Mesenchymal stem cell (in vitro differentiated cells and primary cell): ENCODE measurements around the gene LLGL2.

ENCODE experiments used
- DNase-seq: peaks from one replicate; pipeline ENCODE4 v3.0.0-alpha.2; 2013
- H2AFZ ChIP-seq: one replicate; pipeline ENCODE4 v1.6.1; 2013; ENCODE audit warnings: low read depth, mild to moderate bottlenecking, control low read depth, inconsistent platforms, low read length, moderate library complexity
- H2AK5ac ChIP-seq: 2 replicates; pipeline ENCODE4 v1.6.1; 2013; ENCODE audit warnings: low read length, moderate library complexity, mild to moderate bottlenecking, inconsistent platforms; ENCODE audit not compliant: severe bottlenecking
- H2BK120ac ChIP-seq: one replicate; pipeline ENCODE4 v1.6.1; 2013; ENCODE audit warnings: low read depth, mild to moderate bottlenecking, inconsistent platforms, low read length, moderate library complexity
- H2BK12ac ChIP-seq, 2 experiments: one replicate each; pipeline ENCODE4 v1.6.1; 2013; ENCODE audit warnings: inconsistent platforms in 2 of 2, low read length in 2 of 2, mild to moderate bottlenecking in 2 of 2, moderate library complexity in 2 of 2, control low read depth in 1 of 2
- H2BK15ac ChIP-seq: one replicate; pipeline ENCODE4 v1.6.1; 2013; ENCODE audit warnings: mild to moderate bottlenecking, low read depth, inconsistent platforms; ENCODE audit not compliant: poor library complexity, severe bottlenecking
- H2BK5ac ChIP-seq: 2 replicates; pipeline ENCODE4 v1.6.1; 2013; ENCODE audit warnings: low read depth, mild to moderate bottlenecking, low read length, control low read depth, inconsistent platforms; ENCODE audit not compliant: poor library complexity, severe bottlenecking
- H3K14ac ChIP-seq, 2 experiments: one replicate each; pipeline ENCODE4 v1.6.1; 2013; ENCODE audit warnings: inconsistent platforms in 2 of 2, low read length in 2 of 2, control low read depth in 1 of 2, mild to moderate bottlenecking in 1 of 2, moderate library complexity in 1 of 2
- H3K18ac ChIP-seq, 2 experiments: one replicate each; pipeline ENCODE4 v1.6.1; 2013; ENCODE audit warnings: inconsistent platforms in 2 of 2, low read length in 2 of 2, control low read depth in 1 of 2, low read depth in 1 of 2, mild to moderate bottlenecking in 1 of 2
- H3K23ac ChIP-seq, 2 experiments: one replicate each; pipeline ENCODE4 v1.6.1; 2013; ENCODE audit warnings: inconsistent platforms in 2 of 2, low read length in 2 of 2, mild to moderate bottlenecking in 2 of 2, moderate library complexity in 2 of 2, control low read depth in 1 of 2
- H3K27ac ChIP-seq: 2 replicates; pipeline ENCODE4 v1.5.1; 2013; ENCODE audit warnings: mild to moderate bottlenecking, moderate library complexity, low read length, control low read depth, inconsistent platforms; ENCODE audit not compliant: poor library complexity, severe bottlenecking
- H3K27me3 ChIP-seq, 2 experiments: 2 replicates each; pipeline versions ENCODE4 v1.6.1 to v1.7.0; 2013; ENCODE audit warnings: low read length in 2 of 2, mild to moderate bottlenecking in 2 of 2, moderate library complexity in 2 of 2, control low read depth in 1 of 2, inconsistent platforms in 1 of 2; ENCODE audit not compliant: control insufficient read depth in 1 of 2, insufficient read depth in 1 of 2
- H3K36me3 ChIP-seq, 2 experiments: 2 replicates each; pipeline versions ENCODE4 v1.6.1 to v1.7.0; 2013; ENCODE audit warnings: low read length in 2 of 2, control low read depth in 1 of 2, inconsistent platforms in 1 of 2, low read depth in 1 of 2, mild to moderate bottlenecking in 1 of 2; ENCODE audit not compliant: insufficient read depth in 2 of 2, control insufficient read depth in 1 of 2
- H3K4ac ChIP-seq, 2 experiments: one replicate each; pipeline ENCODE4 v1.6.1; 2013; ENCODE audit warnings: inconsistent platforms in 2 of 2, low read length in 2 of 2, mild to moderate bottlenecking in 2 of 2, moderate library complexity in 2 of 2, control low read depth in 1 of 2, low read depth in 1 of 2
- H3K4me1 ChIP-seq: 2 replicates; pipeline ENCODE4 v1.6.1; 2013; ENCODE audit warnings: low read depth, low read length, control low read depth; ENCODE audit not compliant: control insufficient read depth, insufficient read depth
- H3K4me2 ChIP-seq: 2 replicates; pipeline ENCODE4 v1.6.1; 2013; ENCODE audit warnings: low read length, mild to moderate bottlenecking, inconsistent platforms; ENCODE audit not compliant: poor library complexity, severe bottlenecking
- H3K4me3 ChIP-seq, 2 experiments: 2 replicates each; pipeline versions ENCODE4 v1.5.1 to v1.7.0; 2013; ENCODE audit warnings: low read length in 2 of 2, mild to moderate bottlenecking in 2 of 2, control low read depth in 1 of 2, low read depth in 1 of 2; ENCODE audit not compliant: insufficient read depth in 1 of 2
- H3K79me1 ChIP-seq: replicated peaks from 2 replicates; pipeline ENCODE4 v1.6.1; 2013; ENCODE audit warnings: mild to moderate bottlenecking, control low read depth, low read length, inconsistent platforms; ENCODE audit not compliant: poor library complexity, severe bottlenecking
- H3K9ac ChIP-seq: 2 replicates; pipeline ENCODE4 v1.7.0; 2013; ENCODE audit warnings: mild to moderate bottlenecking, low read length, moderate library complexity
- H3K9me3 ChIP-seq: 2 replicates; pipeline ENCODE4 v1.7.0; 2013; ENCODE audit warnings: mild to moderate bottlenecking, low read length; ENCODE audit not compliant: control insufficient read depth
- H4K8ac ChIP-seq: one replicate; pipeline ENCODE4 v1.6.1; 2013; ENCODE audit warnings: inconsistent platforms, mild to moderate bottlenecking, low read length, moderate library complexity
- H4K91ac ChIP-seq: one replicate; pipeline ENCODE4 v1.6.1; 2013; ENCODE audit warnings: mild to moderate bottlenecking, low read length, inconsistent platforms
- WGBS: methylation state at CpG from one replicate; pipeline ENCODE4 v1.1.7; 2013; ENCODE audit warnings: mixed read lengths; 5-methylcytosine and 5-hydroxymethylcytosine counted together

The LLGL2 gene

DNA sequence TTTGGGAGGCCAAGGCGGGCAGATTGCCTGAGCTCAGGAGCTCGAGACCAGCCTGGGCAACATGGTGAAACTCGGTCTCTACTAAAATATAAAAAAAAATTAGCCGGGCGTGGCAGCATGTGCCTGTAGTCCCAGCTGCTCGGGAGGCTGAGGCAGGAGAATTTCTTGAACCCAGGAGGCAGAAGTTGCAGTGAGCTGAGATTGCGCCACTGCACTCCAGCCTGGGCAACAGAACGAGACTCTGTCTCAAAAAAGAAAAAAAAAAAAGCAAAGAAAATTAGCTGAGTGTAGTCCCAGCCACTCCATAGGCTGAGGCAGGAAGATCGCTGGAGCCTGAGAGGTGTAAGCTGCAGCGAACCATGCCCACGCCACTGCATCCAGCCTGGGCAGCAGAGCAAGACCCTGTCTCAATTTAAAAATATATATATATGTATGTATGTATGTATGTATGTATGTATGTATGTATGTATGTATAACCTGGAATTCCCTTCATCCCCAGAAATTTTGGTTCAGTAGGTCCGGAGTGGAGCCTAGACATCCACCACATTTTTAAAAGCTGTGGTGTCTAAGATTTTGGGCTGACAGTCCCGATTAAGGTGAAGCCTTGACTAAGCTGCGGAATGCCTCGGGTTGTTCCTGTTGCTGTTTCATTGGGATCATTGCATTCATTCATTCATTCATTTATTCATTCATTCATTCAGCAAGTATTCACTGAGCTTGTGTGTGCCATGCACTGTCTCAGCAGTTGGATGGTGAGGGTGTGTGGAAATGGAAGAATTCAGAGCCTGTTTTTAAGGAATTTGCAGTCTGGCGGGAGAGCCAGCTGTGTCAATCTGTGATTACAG, 43.2 kb upstream of the LLGL2 start:
- no peak overlapping the region for H4K91ac ChIP-seq
- no peak overlapping the region for H3K18ac ChIP-seq
- peaks cover 17% of the 10 kb centered on the region for H3K4me1 ChIP-seq
- peaks cover 52% of the 10 kb centered on the region for H3K79me1 ChIP-seq
- no peak overlapping the region for H3K4me2 ChIP-seq
- H2AK5ac ChIP-seq, result no peak overlapping the region
- H3K27me3 ChIP-seq, result no peaks in the 10 kb centered on the region
- H4K8ac ChIP-seq, result no peak overlapping the region
- H3K9me3 ChIP-seq, result no peaks in the 10 kb centered on the region
- no peak overlapping the region for H2BK5ac ChIP-seq
- H3K4me3 ChIP-seq, result no peak overlapping the region
- DNase-seq, result no peak
- H2BK15ac ChIP-seq, result no peak overlapping the region
- H2BK12ac ChIP-seq, result no peak overlapping the region
- no peak overlapping the region for H2BK120ac ChIP-seq
- no peak overlapping the region for H3K4ac ChIP-seq
- peaks cover 4 to 39% of the 10 kb centered on the region in 2 experiments for H3K36me3 ChIP-seq
- H3K9ac ChIP-seq, result no peak overlapping the region
- 93% methylated on average over 13 of the region's 16 CpGs for WGBS
- no peak overlapping the region for H3K23ac ChIP-seq
- H3K27ac ChIP-seq, result no peak overlapping the region
- no peak overlapping the region for H2AFZ ChIP-seq
- H3K14ac ChIP-seq, result no peak overlapping the region

DNA sequence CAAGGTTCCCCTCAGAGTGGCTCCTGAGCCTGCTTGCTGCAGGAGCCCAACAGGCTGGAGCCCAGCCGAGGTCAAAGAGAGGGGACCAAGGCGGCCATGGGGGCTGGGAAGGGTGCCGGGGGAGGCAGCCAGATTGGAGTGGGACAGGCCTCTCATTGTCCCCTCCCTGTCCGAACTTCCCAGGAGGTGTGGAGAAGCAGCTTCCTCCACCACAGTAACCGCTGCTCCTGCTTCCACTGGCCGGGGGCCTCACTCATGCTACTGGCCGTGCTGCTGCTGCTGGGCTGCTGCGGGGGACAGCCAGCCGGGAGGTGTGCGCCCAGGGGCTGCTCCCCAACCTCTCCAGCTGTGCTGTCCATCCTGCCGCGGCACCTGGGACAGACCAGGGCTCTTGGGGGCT, 39.8 kb upstream of the LLGL2 start:
- no peak overlapping the region for H2AFZ ChIP-seq
- H3K23ac ChIP-seq, result no peak overlapping the region
- H3K79me1 ChIP-seq, result peaks cover 38% of the 10 kb centered on the region
- no peak overlapping the region for H2BK15ac ChIP-seq
- no peak overlapping the region for H3K18ac ChIP-seq
- 94% methylated on average over 12 of the region's 12 CpGs for WGBS
- H3K9ac ChIP-seq, result no peak overlapping the region
- no peak overlapping the region for H4K91ac ChIP-seq
- no peak overlapping the region for H3K14ac ChIP-seq
- no peak overlapping the region for H3K4me3 ChIP-seq
- H3K4me2 ChIP-seq, result no peak overlapping the region
- no peak overlapping the region for H2BK5ac ChIP-seq
- H2BK12ac ChIP-seq, result no peak overlapping the region
- H4K8ac ChIP-seq, result no peak overlapping the region
- no peaks in the 10 kb centered on the region for H3K9me3 ChIP-seq
- H3K27ac ChIP-seq, result no peak overlapping the region
- H3K27me3 ChIP-seq, result no peaks in the 10 kb centered on the region
- peaks cover 10% of the 10 kb centered on the region for H3K4me1 ChIP-seq
- peaks cover 4 to 62% of the 10 kb centered on the region in 2 experiments for H3K36me3 ChIP-seq
- H2BK120ac ChIP-seq, result no peak overlapping the region
- DNase-seq, result no peak
- H3K4ac ChIP-seq, result no peak overlapping the region
- H2AK5ac ChIP-seq, result no peak overlapping the region

DNA sequence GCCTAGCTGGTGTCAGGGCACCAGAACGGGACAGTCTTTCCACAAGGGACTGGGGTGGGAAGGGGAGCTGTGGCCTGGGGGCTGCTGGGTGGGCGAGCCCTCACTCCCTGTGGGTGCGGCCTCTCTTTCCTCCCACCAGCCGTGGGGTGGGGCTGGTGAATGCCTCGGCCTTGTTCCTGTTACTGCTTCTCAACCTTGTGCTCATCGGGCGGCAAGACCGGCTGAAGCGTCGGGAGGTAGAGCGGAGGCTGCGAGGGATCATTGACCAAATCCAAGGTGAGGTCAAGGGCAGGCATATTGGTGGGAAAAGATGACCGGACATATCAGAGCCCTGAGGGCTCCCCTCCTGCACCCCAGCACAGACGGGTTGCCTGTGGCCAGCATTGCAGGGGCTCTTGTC, 39.3 kb upstream of the LLGL2 start:
- Histone ChIP-seq H2BK120ac (no peak overlapping the region), H2AK5ac (no peak overlapping the region), H4K8ac (no peak overlapping the region), H2BK12ac (no peak overlapping the region), H3K4ac (no peak overlapping the region), H3K27ac (no peak overlapping the region), H2BK5ac (no peak overlapping the region), H4K91ac (no peak overlapping the region), H3K9ac (no peak overlapping the region), H3K79me1 (peaks cover 34% of the 10 kb centered on the region), H3K27me3 (no peaks in the 10 kb centered on the region), H3K23ac (no peak overlapping the region), H2AFZ (no peak overlapping the region), H3K9me3 (no peaks in the 10 kb centered on the region), H3K36me3 (peaks cover 4 to 62% of the 10 kb centered on the region in 2 experiments), H3K18ac (no peak overlapping the region), H3K4me3 (no peak overlapping the region), H3K4me1 (peaks cover 10% of the 10 kb centered on the region), H3K4me2 (no peak overlapping the region), H3K14ac (no peak overlapping the region), H2BK15ac (no peak overlapping the region)
- 98% methylated on average over 14 of the region's 14 CpGs for WGBS
- DNase-seq, result no peak

- no peak overlapping the region for H2AK5ac ChIP-seq
- H3K23ac ChIP-seq, result no peak overlapping the region
- H2BK12ac ChIP-seq, result no peak overlapping the region
- no peak overlapping the region for H4K91ac ChIP-seq
- no peak overlapping the region for H3K4me3 ChIP-seq
- H3K4me2 ChIP-seq, result no peak overlapping the region
- no peak for DNase-seq
- H2BK15ac ChIP-seq, result no peak overlapping the region
- no peak overlapping the region for H2BK120ac ChIP-seq
- H3K27me3 ChIP-seq, result no peaks in the 10 kb centered on the region
- 89% methylated on average over 5 of the region's 5 CpGs for WGBS
- no peak overlapping the region for H3K14ac ChIP-seq
- H3K4me1 ChIP-seq, result peaks cover 10% of the 10 kb centered on the region
- H3K79me1 ChIP-seq, result peaks cover 27% of the 10 kb centered on the region
- no peak overlapping the region for H3K27ac ChIP-seq
- H3K9me3 ChIP-seq, result no peaks in the 10 kb centered on the region
- H3K18ac ChIP-seq, result no peak overlapping the region
- H4K8ac ChIP-seq, result no peak overlapping the region
- no peak overlapping the region for H3K9ac ChIP-seq
- no peak overlapping the region for H2AFZ ChIP-seq
- no peak overlapping the region for H3K4ac ChIP-seq
- H2BK5ac ChIP-seq, result no peak overlapping the region
- peaks cover 8 to 64% of the 10 kb centered on the region in 2 experiments for H3K36me3 ChIP-seq
These were observed 38.5 kb upstream of the LLGL2 start for GRCh38 chr17:75486951-75487350.
